ENCODE data around the gene FANCB. TPM values are rescaled to one million over a fixed set of nuclear protein-coding genes. Genes with fewer than 3 reads are reported as not detected.

The FANCB gene
- total RNA-seq, 4 donors from 2014 or later, result 0.68 to 1.9 (median 1.6) TPM; not detected in 1

DNA sequence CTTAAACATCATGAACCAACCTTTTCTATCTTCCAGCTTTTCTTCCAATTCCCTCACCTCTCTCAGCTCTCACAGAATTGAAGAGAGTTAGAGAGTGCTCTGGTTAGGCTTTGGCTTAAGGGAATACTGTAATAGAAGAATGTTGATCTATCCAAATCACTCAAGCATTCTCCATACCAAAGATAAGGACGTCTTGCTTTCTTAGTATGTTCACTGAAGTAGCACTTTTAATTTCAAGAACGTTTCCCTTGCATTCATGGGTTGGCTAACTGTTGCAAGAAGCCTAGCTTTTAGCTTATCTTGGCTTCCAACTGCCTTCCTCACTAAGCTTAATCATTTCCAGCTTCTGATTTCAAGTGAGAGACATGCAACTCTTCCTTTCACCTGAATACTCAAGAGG, 43.2 kb downstream of the FANCB start:
- in situ Hi-C loops (cut with MboI; ENCODE audit: low pct_ligation_motif_present in 1 of 4, low pct_unique_long_range_greater_than_20kb in 1 of 4, low sequenced_read_pairs in 3 of 4), result no loop called here
- WGBS, 2 donors (ENCODE audit: low coverage in 1 of 2), result 68 to 100% methylated on average over 2 of the region's 2 CpGs
- no peaks in the 10 kb centered on the region for H3K36me3 ChIP-seq
- H3K4me1 ChIP-seq, result no peaks in the 10 kb centered on the region
- intact Hi-C loops (cut with DNase I; ENCODE audit: low total_unique reads), result no loop called here
- H3K27ac ChIP-seq, result no peak overlapping the region
- no peak for DNase-seq
- H3K9me3 ChIP-seq, result no peaks in the 10 kb centered on the region
- TF ChIP-seq EP300 (IDR thresholded peaks at IDR 0.05; ENCODE audit: low read depth), result no peak
- TF ChIP-seq, protein P1, sequence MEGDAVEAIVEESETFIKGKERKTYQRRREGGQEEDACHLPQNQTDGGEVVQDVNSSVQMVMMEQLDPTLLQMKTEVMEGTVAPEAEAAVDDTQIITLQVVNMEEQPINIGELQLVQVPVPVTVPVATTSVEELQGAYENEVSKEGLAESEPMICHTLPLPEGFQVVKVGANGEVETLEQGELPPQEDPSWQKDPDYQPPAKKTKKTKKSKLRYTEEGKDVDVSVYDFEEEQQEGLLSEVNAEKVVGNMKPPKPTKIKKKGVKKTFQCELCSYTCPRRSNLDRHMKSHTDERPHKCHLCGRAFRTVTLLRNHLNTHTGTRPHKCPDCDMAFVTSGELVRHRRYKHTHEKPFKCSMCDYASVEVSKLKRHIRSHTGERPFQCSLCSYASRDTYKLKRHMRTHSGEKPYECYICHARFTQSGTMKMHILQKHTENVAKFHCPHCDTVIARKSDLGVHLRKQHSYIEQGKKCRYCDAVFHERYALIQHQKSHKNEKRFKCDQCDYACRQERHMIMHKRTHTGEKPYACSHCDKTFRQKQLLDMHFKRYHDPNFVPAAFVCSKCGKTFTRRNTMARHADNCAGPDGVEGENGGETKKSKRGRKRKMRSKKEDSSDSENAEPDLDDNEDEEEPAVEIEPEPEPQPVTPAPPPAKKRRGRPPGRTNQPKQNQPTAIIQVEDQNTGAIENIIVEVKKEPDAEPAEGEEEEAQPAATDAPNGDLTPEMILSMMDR (IDR thresholded peaks at IDR 0.05), result no peak
- TF ChIP-seq POLR2A (IDR thresholded peaks at IDR 0.05), result no peak
- no peak for TF ChIP-seq POLR2AphosphoS5 (IDR thresholded peaks at IDR 0.05)
- no peak overlapping the region for H3K4me3 ChIP-seq
- no peaks in the 10 kb centered on the region for H3K27me3 ChIP-seq

DNA sequence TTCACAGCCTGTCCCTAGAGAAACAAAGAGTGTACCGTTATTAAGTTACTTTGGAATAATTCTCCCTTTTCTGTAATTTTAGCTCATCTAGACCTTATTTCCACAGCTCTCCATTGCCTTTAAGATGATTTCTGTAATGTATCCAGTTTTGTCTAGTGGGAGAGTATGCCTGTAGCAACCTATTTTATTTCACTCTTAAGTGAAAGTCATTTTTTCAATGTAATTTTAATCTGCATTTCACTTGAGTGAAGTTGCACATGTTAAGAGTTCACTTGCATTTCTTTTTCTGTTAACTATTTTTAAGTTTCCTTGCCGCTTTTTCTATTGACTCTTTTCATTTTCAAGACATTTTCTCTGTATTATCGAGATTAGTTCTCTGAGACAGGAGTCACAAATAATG, 46.5 kb downstream of the FANCB start:
- DNase-seq, result no peak
- Histone ChIP-seq H3K9me3 (no peaks in the 10 kb centered on the region), H3K27ac (no peak overlapping the region), H3K4me3 (no peak overlapping the region), H3K27me3 (no peaks in the 10 kb centered on the region), H3K36me3 (no peaks in the 10 kb centered on the region), H3K4me1 (no peaks in the 10 kb centered on the region)
- in situ Hi-C loops (cut with MboI; ENCODE audit: low pct_ligation_motif_present in 1 of 4, low pct_unique_long_range_greater_than_20kb in 1 of 4, low sequenced_read_pairs in 3 of 4) (no loop called here), intact Hi-C loops (cut with DNase I; ENCODE audit: low total_unique reads) (no loop called here)
- WGBS, 2 donors (ENCODE audit: low coverage in 1 of 2), result 75 to 80% methylated on average over 1 to 3 of the region's 3 CpGs
- TF ChIP-seq, protein P1 (IDR thresholded peaks at IDR 0.05), result no peak
- TF ChIP-seq EP300 (IDR thresholded peaks at IDR 0.05; ENCODE audit: low read depth) (no peak), POLR2A (IDR thresholded peaks at IDR 0.05) (no peak), POLR2AphosphoS5 (IDR thresholded peaks at IDR 0.05) (no peak)

DNA sequence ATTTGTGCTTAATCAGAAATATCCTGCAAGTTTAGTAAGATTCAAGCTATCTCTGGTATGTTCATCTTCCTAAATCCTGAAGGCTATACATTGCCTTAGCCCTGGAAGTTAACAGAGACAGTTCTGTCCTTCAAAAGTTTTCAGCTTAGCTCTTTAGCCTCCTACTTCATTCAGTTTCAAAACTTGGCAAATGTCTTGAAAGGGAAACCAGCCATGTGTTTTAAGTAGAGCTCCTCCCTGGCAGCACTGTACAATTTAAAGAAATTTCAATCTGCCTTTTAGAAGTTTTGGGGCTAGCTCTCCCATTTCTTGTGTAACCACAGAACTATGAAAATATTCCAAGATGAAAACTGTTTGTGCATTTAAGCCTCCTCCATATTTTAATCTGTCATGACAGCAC, 47.0 kb downstream of the FANCB start:
- Histone ChIP-seq H3K4me1 (no peaks in the 10 kb centered on the region), H3K9me3 (no peaks in the 10 kb centered on the region), H3K4me3 (no peak overlapping the region), H3K27me3 (no peaks in the 10 kb centered on the region), H3K27ac (no peak overlapping the region), H3K36me3 (no peaks in the 10 kb centered on the region)
- intact Hi-C loops (cut with DNase I; ENCODE audit: low total_unique reads), result no loop called here
- in situ Hi-C loops (cut with MboI; ENCODE audit: low pct_ligation_motif_present in 1 of 4, low pct_unique_long_range_greater_than_20kb in 1 of 4, low sequenced_read_pairs in 3 of 4), result no loop called here
- no peak for TF ChIP-seq POLR2AphosphoS5 (IDR thresholded peaks at IDR 0.05)
- TF ChIP-seq, protein P1 (IDR thresholded peaks at IDR 0.05), result no peak
- TF ChIP-seq EP300 (IDR thresholded peaks at IDR 0.05; ENCODE audit: low read depth), result no peak
- no peak for TF ChIP-seq POLR2A (IDR thresholded peaks at IDR 0.05)
- no peak for DNase-seq

DNA sequence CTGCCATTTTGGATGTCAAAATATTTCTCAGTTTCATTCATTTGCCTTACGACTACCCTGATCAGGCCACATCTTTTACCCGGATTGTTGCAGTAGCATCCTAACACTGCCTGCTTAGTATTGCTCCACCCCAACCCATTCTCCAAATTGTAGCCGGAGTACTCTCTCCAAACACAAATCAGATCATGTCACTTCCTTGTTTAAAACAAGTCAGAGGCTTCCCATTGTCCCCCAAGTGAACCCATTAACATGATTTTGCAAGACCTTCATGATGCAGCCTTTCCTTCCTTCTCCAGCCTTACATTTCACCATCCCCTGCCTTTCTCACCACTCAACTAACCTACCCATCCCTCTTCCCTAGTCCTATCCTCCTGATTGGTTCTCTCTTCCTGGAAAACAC, 53.1 kb downstream of the FANCB start:
- intact Hi-C loops (cut with DNase I; ENCODE audit: low total_unique reads), result no loop called here
- no peaks in the 10 kb centered on the region for H3K36me3 ChIP-seq
- no peaks in the 10 kb centered on the region for H3K4me1 ChIP-seq
- H3K4me3 ChIP-seq, result no peak overlapping the region
- 93% methylated on average over 3 of the region's 3 CpGs; no CpG with 5 or more reads in 1 of the 2 donors for WGBS, 2 donors (ENCODE audit: low coverage in 1 of 2)
- TF ChIP-seq EP300 (IDR thresholded peaks at IDR 0.05; ENCODE audit: low read depth) (no peak), POLR2AphosphoS5 (IDR thresholded peaks at IDR 0.05) (no peak), POLR2A (IDR thresholded peaks at IDR 0.05) (no peak)
- TF ChIP-seq, protein P1 (IDR thresholded peaks at IDR 0.05), result no peak
- in situ Hi-C loops (cut with MboI; ENCODE audit: low pct_ligation_motif_present in 1 of 4, low pct_unique_long_range_greater_than_20kb in 1 of 4, low sequenced_read_pairs in 3 of 4), result no loop called here
- H3K27ac ChIP-seq, result no peak overlapping the region
- H3K9me3 ChIP-seq, result no peaks in the 10 kb centered on the region
- no peaks in the 10 kb centered on the region for H3K27me3 ChIP-seq
- DNase-seq, result no peak
